HEK293 (cell line): ENCODE data around the gene GNAT1.

Experiments used
- YY1 ChIP-seq: fragments of 450-650 bp; formaldehyde crosslinking; IDR thresholded peaks from 2 replicates; pipeline ENCODE4 v1.5.1; 2018; ENCODE audit warnings: missing biosample characterization, missing genetic modification characterization
- ZNF239 ChIP-seq: fragments of 450-650 bp; formaldehyde crosslinking; IDR thresholded peaks from 2 replicates; pipeline ENCODE4 v1.5.1; 2016; ENCODE audit warnings: missing biosample characterization, missing genetic modification characterization
- ZNF561 ChIP-seq: fragments of 450-650 bp; IDR thresholded peaks from 2 replicates; pipeline ENCODE4 v1.5.1; 2018; ENCODE audit warnings: missing biosample characterization, missing genetic modification characterization, borderline replicate concordance

DNA sequence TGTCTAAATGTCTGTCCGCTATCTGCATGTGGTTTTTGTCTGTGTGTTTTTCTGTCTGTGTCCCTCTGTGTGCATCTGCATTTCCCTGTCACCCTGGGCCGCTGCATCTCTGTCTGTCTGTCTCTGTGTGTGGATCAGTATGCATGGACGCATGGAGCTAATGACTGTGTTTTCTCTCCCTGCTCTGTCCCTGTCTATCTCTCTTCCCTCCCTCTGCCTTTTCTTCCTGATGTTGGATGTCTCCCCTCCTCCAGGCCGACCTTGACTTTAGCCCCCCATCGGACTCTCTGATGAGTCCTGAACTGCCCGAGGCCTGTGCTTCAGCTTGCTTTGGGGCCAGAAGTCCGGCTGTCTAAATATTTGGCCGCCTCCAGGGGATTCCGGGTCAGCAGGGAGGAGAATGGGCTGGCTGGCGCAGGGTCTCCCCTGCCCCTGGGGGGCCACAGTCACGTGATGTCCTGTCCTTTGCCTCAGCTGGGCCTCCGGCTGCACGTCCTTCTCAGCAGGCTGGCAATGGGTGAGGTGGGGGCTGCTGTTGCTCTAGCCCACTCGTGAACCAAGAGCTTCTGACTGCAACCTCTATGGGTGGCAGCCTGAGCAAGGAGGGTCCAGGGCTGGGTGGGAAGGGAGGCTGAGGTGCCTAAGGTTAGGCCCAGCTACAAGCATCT lies 17.4 kb downstream of the GNAT1 start:
- TF ChIP-seq ZNF561 (tag by site-specific recombination) (no peak), YY1 (no peak), ZNF239 (tag by site-specific recombination) (no peak)
